ENCODE results near the gene NAA38. TPM values are rescaled to one million over a fixed set of nuclear protein-coding genes. Genes with fewer than 3 reads are reported as not detected.
A peak's percentile ranks its signal among the peaks of the same experiment; 100 is the strongest.

Gene NAA38
- polyA plus RNA-seq, 4 donors, result 40.1 to 142 (median 73.4) TPM

GRCh38 chr17:7833795-7834541 lies 23.4 kb downstream of the NAA38 start, which contains the start of gene KDM6B:
KDM6B (plus strand) TSS chr17:7834217; CDS start chr17:7845555, 11,338 bp downstream.
- DNase-seq (peak; percentile 96 to 97), FAIRE-seq (no peak)
- Histone ChIP-seq H3K4me1 (ENCODE audit: control insufficient read depth in 3 of 3, insufficient read depth in 2 of 3, low read depth in 1 of 3, low read length in 2 of 3) (peaks cover 0 to 36% (median 7%) of the 10 kb centered on the region in 3 donors), H3K27ac (ENCODE audit: low read depth in 1 of 3, low read length in 2 of 3) (peak within 1 kb of the TSS; percentile 94 to 98 (median 94)), H3K27me3 (ENCODE audit: control insufficient read depth in 3 of 3, insufficient read depth in 3 of 3, low read length in 3 of 3) (peaks cover 0 to 9% (median 0%) of the 10 kb centered on the region in 3 donors), H3K36me3 (ENCODE audit: control insufficient read depth in 3 of 3, insufficient read depth in 2 of 3, low read depth in 1 of 3, low read length in 3 of 3) (no peaks in the 10 kb centered on the region), H3K9me3 (ENCODE audit: control insufficient read depth in 2 of 2, insufficient read depth in 1 of 2, low read depth in 1 of 2, low read length in 1 of 2) (no peaks in the 10 kb centered on the region), H3K4me3 (ENCODE audit: low read depth in 1 of 3, low read length in 3 of 3) (peak within 1 kb of the TSS; percentile 61 to 88 (median 73))
- 0 to 1% (median 0%) methylated on average over 42 to 49 of the region's 49 CpGs for WGBS, 3 donors

GRCh38 chr17:7833011-7833794 lies 24.2 kb downstream of the NAA38 start:
- H3K9me3 ChIP-seq (ENCODE audit: control insufficient read depth in 2 of 2, insufficient read depth in 1 of 2, low read depth in 1 of 2, low read length in 1 of 2), result no peaks in the 10 kb centered on the region
- peak overlapping the region in 1 of 3 donors; percentile 65 for H3K27ac ChIP-seq (ENCODE audit: low read depth in 1 of 3, low read length in 2 of 3)
- FAIRE-seq (no peak), DNase-seq (no peak)
- H3K27me3 ChIP-seq (ENCODE audit: control insufficient read depth in 3 of 3, insufficient read depth in 3 of 3, low read length in 3 of 3), result peaks cover 0 to 9% (median 0%) of the 10 kb centered on the region in 3 donors
- H3K36me3 ChIP-seq (ENCODE audit: control insufficient read depth in 3 of 3, insufficient read depth in 2 of 3, low read depth in 1 of 3, low read length in 3 of 3), result no peaks in the 10 kb centered on the region
- H3K4me3 ChIP-seq (ENCODE audit: low read depth in 1 of 3, low read length in 3 of 3), result peak overlapping the region in 2 of 3 donors; percentile 73 to 88
- 31 to 50% (median 47%) methylated on average over 16 to 19 of the region's 19 CpGs for WGBS, 3 donors
- H3K4me1 ChIP-seq (ENCODE audit: control insufficient read depth in 3 of 3, insufficient read depth in 2 of 3, low read depth in 1 of 3, low read length in 2 of 3), result peaks cover 0 to 30% (median 7%) of the 10 kb centered on the region in 3 donors

GRCh38 chr17:7832431-7832830 lies 24.9 kb downstream of the NAA38 start:
- H3K36me3 ChIP-seq (ENCODE audit: control insufficient read depth in 3 of 3, insufficient read depth in 2 of 3, low read depth in 1 of 3, low read length in 3 of 3), result no peaks in the 10 kb centered on the region
- H3K4me1 ChIP-seq (ENCODE audit: control insufficient read depth in 3 of 3, insufficient read depth in 2 of 3, low read depth in 1 of 3, low read length in 2 of 3), result peaks cover 0 to 25% (median 3%) of the 10 kb centered on the region in 3 donors
- 87% methylated on average over 10 of the region's 10 CpGs for WGBS, 3 donors
- no peak overlapping the region for H3K4me3 ChIP-seq (ENCODE audit: low read depth in 1 of 3, low read length in 3 of 3)
- no peak for DNase-seq
- peaks cover 0 to 14% (median 0%) of the 10 kb centered on the region in 3 donors for H3K27me3 ChIP-seq (ENCODE audit: control insufficient read depth in 3 of 3, insufficient read depth in 3 of 3, low read length in 3 of 3)
- no peak overlapping the region for H3K27ac ChIP-seq (ENCODE audit: low read depth in 1 of 3, low read length in 2 of 3)
- no peak for FAIRE-seq
- no peaks in the 10 kb centered on the region for H3K9me3 ChIP-seq (ENCODE audit: control insufficient read depth in 2 of 2, insufficient read depth in 1 of 2, low read depth in 1 of 2, low read length in 1 of 2)

- WGBS, 3 donors, result 73 to 82% (median 81%) methylated on average over 7 of the region's 7 CpGs
- no peak overlapping the region for H3K4me3 ChIP-seq (ENCODE audit: low read depth in 1 of 3, low read length in 3 of 3)
These were observed 26.1 kb downstream of the NAA38 start for GRCh38 chr17:7831233-7831632.

GRCh38 chr17:7830616-7831015 lies 26.7 kb downstream of the NAA38 start:
- H3K36me3 ChIP-seq (ENCODE audit: control insufficient read depth in 3 of 3, insufficient read depth in 2 of 3, low read depth in 1 of 3, low read length in 3 of 3), result no peaks in the 10 kb centered on the region
- no peaks in the 10 kb centered on the region for H3K9me3 ChIP-seq (ENCODE audit: control insufficient read depth in 2 of 2, insufficient read depth in 1 of 2, low read depth in 1 of 2, low read length in 1 of 2)
- peaks cover 0 to 12% (median 0%) of the 10 kb centered on the region in 3 donors for H3K4me1 ChIP-seq (ENCODE audit: control insufficient read depth in 3 of 3, insufficient read depth in 2 of 3, low read depth in 1 of 3, low read length in 2 of 3)
- no peak overlapping the region for H3K27ac ChIP-seq (ENCODE audit: low read depth in 1 of 3, low read length in 2 of 3)
- DNase-seq, result no peak
- H3K27me3 ChIP-seq (ENCODE audit: control insufficient read depth in 3 of 3, insufficient read depth in 3 of 3, low read length in 3 of 3), result peaks cover 0 to 18% (median 0%) of the 10 kb centered on the region in 3 donors
- 81 to 89% (median 87%) methylated on average over 8 of the region's 8 CpGs for WGBS, 3 donors
- H3K4me3 ChIP-seq (ENCODE audit: low read depth in 1 of 3, low read length in 3 of 3), result no peak overlapping the region
- no peak for FAIRE-seq

More at GRCh38 chr17:7831233-7831632, 26.1 kb downstream of the NAA38 start:
- FAIRE-seq (no peak), DNase-seq (no peak)
- no peak overlapping the region for H3K27ac ChIP-seq (ENCODE audit: low read depth in 1 of 3, low read length in 2 of 3)
- H3K36me3 ChIP-seq (ENCODE audit: control insufficient read depth in 3 of 3, insufficient read depth in 2 of 3, low read depth in 1 of 3, low read length in 3 of 3), result no peaks in the 10 kb centered on the region
- H3K27me3 ChIP-seq (ENCODE audit: control insufficient read depth in 3 of 3, insufficient read depth in 3 of 3, low read length in 3 of 3), result peaks cover 0 to 14% (median 0%) of the 10 kb centered on the region in 3 donors
- no peaks in the 10 kb centered on the region for H3K9me3 ChIP-seq (ENCODE audit: control insufficient read depth in 2 of 2, insufficient read depth in 1 of 2, low read depth in 1 of 2, low read length in 1 of 2)
- H3K4me1 ChIP-seq (ENCODE audit: control insufficient read depth in 3 of 3, insufficient read depth in 2 of 3, low read depth in 1 of 3, low read length in 2 of 3), result peaks cover 0 to 14% (median 0%) of the 10 kb centered on the region in 3 donors

DNA sequence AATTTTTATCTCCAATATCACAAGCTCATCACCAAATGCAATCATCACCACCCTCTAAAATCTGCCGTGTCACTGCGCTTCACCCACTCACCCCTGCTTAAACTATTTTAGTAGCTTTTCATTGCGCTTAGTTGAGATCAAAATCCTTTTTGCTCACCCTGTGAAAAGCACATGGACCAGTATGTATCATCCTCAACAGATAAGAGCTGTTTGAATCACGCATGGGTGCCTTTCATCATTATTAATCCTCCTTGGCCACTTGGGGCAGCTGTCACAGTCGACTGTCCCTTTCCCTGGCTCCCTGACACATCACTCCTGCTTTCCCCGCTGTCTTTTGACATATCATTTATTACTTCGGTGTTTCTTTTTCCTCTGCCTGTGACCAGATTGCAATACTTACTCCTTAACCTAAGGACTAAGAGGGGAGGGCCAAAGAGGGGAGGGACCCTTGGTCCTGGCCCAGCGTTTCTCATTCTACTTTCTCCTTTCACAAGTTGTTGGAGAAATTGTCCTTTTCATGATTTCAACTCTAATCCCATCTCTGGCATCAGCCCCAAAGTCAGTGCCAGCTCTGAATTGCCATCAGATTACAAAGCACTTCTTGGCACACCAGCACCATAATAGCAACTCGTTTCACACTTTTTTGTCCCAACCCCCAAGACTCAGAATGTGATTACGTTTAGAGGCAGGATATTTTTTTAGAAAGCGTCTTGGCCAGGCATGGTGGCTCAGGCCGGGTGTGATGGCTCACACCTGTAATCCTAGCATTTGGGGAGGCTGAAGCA lies 32.0 kb downstream of the NAA38 start:
- no peak overlapping the region for H3K4me3 ChIP-seq (ENCODE audit: low read depth in 1 of 3, low read length in 3 of 3)
- no peaks in the 10 kb centered on the region for H3K4me1 ChIP-seq (ENCODE audit: control insufficient read depth in 3 of 3, insufficient read depth in 2 of 3, low read depth in 1 of 3, low read length in 2 of 3)
- DNase-seq (no peak), FAIRE-seq (no peak)
- H3K27me3 ChIP-seq (ENCODE audit: control insufficient read depth in 3 of 3, insufficient read depth in 3 of 3, low read length in 3 of 3), result peaks cover 0 to 25% (median 0%) of the 10 kb centered on the region in 3 donors
- H3K27ac ChIP-seq (ENCODE audit: low read depth in 1 of 3, low read length in 2 of 3), result no peak overlapping the region
- H3K36me3 ChIP-seq (ENCODE audit: control insufficient read depth in 3 of 3, insufficient read depth in 2 of 3, low read depth in 1 of 3, low read length in 3 of 3), result no peaks in the 10 kb centered on the region
- 19 to 38% (median 30%) methylated on average over 12 of the region's 12 CpGs for WGBS, 3 donors
- no peaks in the 10 kb centered on the region for H3K9me3 ChIP-seq (ENCODE audit: control insufficient read depth in 2 of 2, insufficient read depth in 1 of 2, low read depth in 1 of 2, low read length in 1 of 2)

DNA sequence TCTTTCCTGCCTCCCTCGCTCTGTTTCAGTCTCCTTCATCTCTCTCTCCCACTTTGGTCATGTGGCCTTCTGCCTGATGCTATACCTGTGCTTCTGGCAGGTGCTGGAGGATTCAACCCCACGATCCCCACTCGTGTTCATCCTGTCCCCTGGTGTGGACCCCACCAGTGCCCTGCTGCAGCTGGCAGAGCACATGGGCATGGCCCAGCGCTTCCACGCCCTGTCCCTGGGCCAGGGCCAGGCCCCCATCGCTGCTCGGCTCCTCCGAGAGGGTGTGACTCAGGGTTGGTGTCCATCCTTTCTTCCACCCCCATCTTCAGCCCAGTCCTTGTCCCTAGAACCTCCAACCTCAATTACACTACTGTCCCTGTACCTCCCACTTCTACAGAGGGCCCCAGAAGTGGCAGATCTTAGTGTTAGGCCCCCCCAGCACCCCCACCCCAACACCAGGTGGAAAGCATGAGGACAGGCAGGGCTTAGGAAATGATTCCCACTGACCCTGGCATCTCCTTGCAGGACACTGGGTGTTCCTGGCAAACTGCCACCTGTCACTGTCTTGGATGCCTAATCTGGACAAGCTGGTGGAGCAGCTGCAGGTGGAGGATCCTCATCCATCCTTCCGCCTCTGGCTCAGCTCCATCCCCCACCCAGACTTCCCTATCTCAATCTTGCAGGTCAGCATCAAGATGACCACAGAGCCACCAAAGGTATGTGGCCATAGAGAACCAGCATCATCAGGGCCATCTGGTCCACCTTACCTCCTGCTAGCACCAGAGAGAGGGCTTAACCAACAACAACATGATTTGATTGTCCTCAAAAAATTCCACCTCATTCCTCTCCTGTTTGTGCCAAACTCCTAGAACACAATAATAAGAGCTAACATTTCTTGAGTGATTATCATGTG lies 33.1 kb downstream of the NAA38 start:
- FAIRE-seq (no peak), DNase-seq (no peak)
- Histone ChIP-seq H3K4me1 (ENCODE audit: control insufficient read depth in 3 of 3, insufficient read depth in 2 of 3, low read depth in 1 of 3, low read length in 2 of 3) (no peaks in the 10 kb centered on the region), H3K27me3 (ENCODE audit: control insufficient read depth in 3 of 3, insufficient read depth in 3 of 3, low read length in 3 of 3) (peaks cover 0 to 28% (median 0%) of the 10 kb centered on the region in 3 donors), H3K27ac (ENCODE audit: low read depth in 1 of 3, low read length in 2 of 3) (no peak overlapping the region), H3K4me3 (ENCODE audit: low read depth in 1 of 3, low read length in 3 of 3) (no peak overlapping the region), H3K9me3 (ENCODE audit: control insufficient read depth in 2 of 2, insufficient read depth in 1 of 2, low read depth in 1 of 2, low read length in 1 of 2) (no peaks in the 10 kb centered on the region), H3K36me3 (ENCODE audit: control insufficient read depth in 3 of 3, insufficient read depth in 2 of 3, low read depth in 1 of 3, low read length in 3 of 3) (no peaks in the 10 kb centered on the region)
- 38 to 79% (median 60%) methylated on average over 9 of the region's 9 CpGs for WGBS, 3 donors
